HUES64 (cell line): ENCODE data around the gene MSL3.

ENCODE experiments used
- H3K27ac ChIP-seq: 2 replicates; pipeline ENCODE4 v1.7.0; 2013; ENCODE audit warnings: low read depth, low read length, inconsistent platforms
- H3K27me3 ChIP-seq: 2 replicates; pipeline ENCODE4 v1.6.1; 2013; ENCODE audit warnings: mild to moderate bottlenecking, low read length; ENCODE audit not compliant: insufficient read depth
- H3K36me3 ChIP-seq: 2 replicates; pipeline ENCODE4 v1.6.1; 2013; ENCODE audit warnings: mild to moderate bottlenecking, low read length; ENCODE audit not compliant: insufficient read depth
- H3K4me1 ChIP-seq: 2 replicates; pipeline ENCODE4 v1.6.1; 2013; ENCODE audit warnings: mild to moderate bottlenecking, low read length, moderate library complexity; ENCODE audit not compliant: insufficient read depth
- H3K4me3 ChIP-seq: 2 replicates; pipeline ENCODE4 v1.5.1; 2013; ENCODE audit warnings: mild to moderate bottlenecking, low read length, moderate library complexity
- H3K9ac ChIP-seq: 2 replicates; pipeline ENCODE4 v1.6.1; 2013; ENCODE audit warnings: mild to moderate bottlenecking, low read depth, low read length
- H3K9me3 ChIP-seq: 2 replicates; pipeline ENCODE4 v1.6.1; 2013; ENCODE audit warnings: low read depth, low read length; ENCODE audit not compliant: insufficient read depth
- WGBS: fragments of 150-250, 120-280 bp; methylation state at CpG from one replicate; pipeline ENCODE4 v1.1.7; 2013; ENCODE audit warnings: missing lambda C conversion rate; 5-methylcytosine and 5-hydroxymethylcytosine counted together

The MSL3 gene

GRCh38 chrX:11750046-11750445 lies 8.0 kb upstream of the MSL3 start:
- no peaks in the 10 kb centered on the region for H3K4me1 ChIP-seq
- H3K27ac ChIP-seq = no peak overlapping the region
- no peak overlapping the region for H3K4me3 ChIP-seq
- no peaks in the 10 kb centered on the region for H3K9me3 ChIP-seq
- no peaks in the 10 kb centered on the region; the same call in 1 of the 2 replicates for H3K27me3 ChIP-seq
- H3K36me3 ChIP-seq = no peaks in the 10 kb centered on the region
- WGBS = 96% methylated on average over 3 of the region's 4 CpGs
- no peak overlapping the region for H3K9ac ChIP-seq

DNA sequence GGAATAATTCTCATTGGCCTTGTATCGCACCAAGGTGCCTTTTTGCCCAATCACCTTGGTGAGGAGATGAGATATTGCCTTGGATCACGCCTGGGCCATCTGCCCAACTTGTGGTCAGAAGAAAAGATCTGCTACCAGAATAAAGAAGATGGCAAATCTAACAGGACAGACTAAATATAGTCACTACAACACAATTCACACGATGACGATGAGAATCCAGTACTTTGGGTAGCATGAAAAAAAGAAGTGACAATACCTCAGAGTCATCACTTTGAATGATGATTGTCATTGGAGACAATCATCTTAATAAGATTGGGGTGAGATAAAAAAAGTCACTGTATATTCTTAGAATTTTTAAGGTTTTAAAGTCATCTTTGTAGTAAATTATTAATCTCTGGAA lies 7.3 kb upstream of the MSL3 start:
- Histone ChIP-seq H3K4me1 (no peaks in the 10 kb centered on the region), H3K4me3 (no peak overlapping the region)
- WGBS = 96% methylated on average over 2 of the region's 4 CpGs

GRCh38 chrX:11751261-11751660 lies 6.8 kb upstream of the MSL3 start:
- no peak overlapping the region for H3K9ac ChIP-seq
- no peak overlapping the region for H3K27ac ChIP-seq

More for the DNA sequence above, 7.3 kb upstream of the MSL3 start:
- H3K27ac ChIP-seq = no peak overlapping the region
- H3K36me3 ChIP-seq = no peaks in the 10 kb centered on the region
- H3K9me3 ChIP-seq = no peaks in the 10 kb centered on the region
- no peak overlapping the region for H3K9ac ChIP-seq
- no peaks in the 10 kb centered on the region; the same call in none of the 2 replicates for H3K27me3 ChIP-seq

GRCh38 chrX:11753668-11754067 lies 4.4 kb upstream of the MSL3 start:
- Histone ChIP-seq H3K36me3 (no peaks in the 10 kb centered on the region), H3K27me3 (peaks cover 9% of the 10 kb centered on the region), H3K9me3 (no peaks in the 10 kb centered on the region), H3K4me3 (no peak overlapping the region), H3K4me1 (peaks cover 9% of the 10 kb centered on the region; the same call in 1 of the 2 replicates), H3K27ac (no peak overlapping the region), H3K9ac (no peak overlapping the region)
- WGBS = 100% methylated on average over 2 of the region's 2 CpGs

More at GRCh38 chrX:11751261-11751660, 6.8 kb upstream of the MSL3 start:
- no peaks in the 10 kb centered on the region for H3K9me3 ChIP-seq
- peaks cover under 1% of the 10 kb centered on the region for H3K27me3 ChIP-seq
- H3K4me3 ChIP-seq = no peak overlapping the region
- H3K36me3 ChIP-seq = no peaks in the 10 kb centered on the region
- no peaks in the 10 kb centered on the region for H3K4me1 ChIP-seq

- Histone ChIP-seq H3K36me3 (no peaks in the 10 kb centered on the region), H3K27me3 (peaks cover 9% of the 10 kb centered on the region), H3K27ac (no peak overlapping the region), H3K4me3 (no peak overlapping the region), H3K9ac (no peak overlapping the region), H3K9me3 (no peaks in the 10 kb centered on the region), H3K4me1 (peaks cover 9% of the 10 kb centered on the region; the same call in 1 of the 2 replicates)
- WGBS = 94% methylated on average over 16 of the region's 18 CpGs
These were observed 2.9 kb upstream of the MSL3 start for GRCh38 chrX:11754958-11755645.

DNA sequence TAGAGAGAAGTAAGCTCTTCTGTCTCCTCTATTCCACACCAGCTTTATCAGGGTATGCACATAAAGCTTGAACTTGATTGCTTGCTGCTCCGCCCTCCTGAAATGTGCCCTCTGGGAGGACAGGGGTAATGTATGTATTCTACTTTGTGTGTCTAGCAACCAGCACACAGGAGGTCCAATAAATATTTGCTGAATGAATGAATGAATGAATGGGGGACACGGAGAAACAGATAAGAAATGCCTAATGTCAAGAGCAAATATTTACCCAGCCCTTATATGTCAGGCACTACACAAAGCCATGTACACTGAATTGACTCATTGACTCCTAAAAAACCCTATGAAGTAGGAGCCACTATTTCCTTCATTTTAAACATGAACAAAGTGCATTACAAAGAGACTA lies 2.3 kb upstream of the MSL3 start:
- Histone ChIP-seq H3K9ac (no peak overlapping the region), H3K4me3 (no peak overlapping the region), H3K4me1 (peaks cover 9% of the 10 kb centered on the region; the same call in 1 of the 2 replicates), H3K36me3 (peaks cover under 1% of the 10 kb centered on the region; the same call in 1 of the 2 replicates), H3K9me3 (no peaks in the 10 kb centered on the region), H3K27me3 (peaks cover 9% of the 10 kb centered on the region), H3K27ac (no peak overlapping the region)
- 78% methylated on average over 2 of the region's 2 CpGs for WGBS

- Histone ChIP-seq H3K36me3 (peaks cover 8% of the 10 kb centered on the region), H3K4me1 (peaks cover 9% of the 10 kb centered on the region; the same call in 1 of the 2 replicates), H3K4me3 (peak overlapping the region; percentile 65), H3K9ac (no peak overlapping the region), H3K27ac (no peak overlapping the region), H3K27me3 (peaks cover 9% of the 10 kb centered on the region), H3K9me3 (no peaks in the 10 kb centered on the region)
- 55% methylated on average over 15 of the region's 15 CpGs for WGBS
These were observed 1.4 kb upstream of the MSL3 start for GRCh38 chrX:11756354-11757318.

- Histone ChIP-seq H3K36me3 (peaks cover 15% of the 10 kb centered on the region), H3K27me3 (peaks cover 9% of the 10 kb centered on the region), H3K27ac (no peak overlapping the region; the same call in 1 of the 2 replicates), H3K9ac (peak overlapping the region; percentile 63), H3K9me3 (no peaks in the 10 kb centered on the region), H3K4me1 (peaks cover 9% of the 10 kb centered on the region; the same call in 1 of the 2 replicates), H3K4me3 (peak overlapping the region; percentile 65)
- WGBS = 2% methylated on average over 13 of the region's 14 CpGs
These were observed 679 bp upstream of the MSL3 start for GRCh38 chrX:11757397-11757718.

DNA sequence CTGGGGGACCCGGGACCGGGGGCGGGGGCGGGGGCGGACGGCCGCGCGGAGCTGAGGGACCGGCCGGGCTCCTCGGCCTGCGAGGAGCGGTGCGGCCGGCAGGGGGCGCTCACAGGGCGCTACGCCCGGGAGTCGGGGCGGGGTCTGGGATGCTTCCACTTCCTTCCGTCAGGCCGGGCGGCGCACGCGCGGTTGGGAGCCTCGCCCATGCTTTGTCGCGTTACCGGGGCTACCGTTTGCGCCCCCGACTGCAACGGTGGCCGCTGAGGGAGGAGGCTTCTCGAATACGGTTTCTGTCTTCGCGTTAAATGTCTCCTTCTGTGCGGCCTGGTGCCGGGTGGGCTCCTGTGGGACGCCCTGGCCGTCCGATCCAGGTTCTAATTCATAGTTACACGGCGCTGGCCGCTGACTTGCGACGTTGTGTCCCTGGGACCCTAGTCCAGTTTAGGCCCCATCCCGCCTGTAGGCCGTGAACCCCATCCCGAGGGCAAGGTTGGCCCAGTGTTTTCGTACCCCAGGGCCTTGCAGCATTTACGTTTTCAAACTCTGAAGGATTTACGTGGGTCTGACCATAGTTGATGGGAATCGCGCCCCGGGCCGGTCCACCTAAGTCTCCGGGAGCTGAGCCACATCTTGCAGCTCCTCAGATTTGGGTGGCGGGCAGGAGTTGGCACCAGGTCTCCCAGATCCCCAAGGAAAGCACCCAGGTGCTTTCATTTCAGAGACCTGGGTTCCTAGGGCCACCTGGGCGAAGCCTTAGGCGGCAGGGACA lies 549 bp downstream of the MSL3 start:
- H3K4me1 ChIP-seq = peaks cover 9% of the 10 kb centered on the region; the same call in 1 of the 2 replicates
- WGBS = under 1% methylated on average over 66 of the region's 66 CpGs
- peaks cover 27% of the 10 kb centered on the region for H3K36me3 ChIP-seq
- peaks cover 9% of the 10 kb centered on the region for H3K27me3 ChIP-seq
- H3K9me3 ChIP-seq = no peaks in the 10 kb centered on the region
- peak overlapping the region; percentile 83; the same call in 1 of the 2 replicates for H3K27ac ChIP-seq
- H3K4me3 ChIP-seq = peak overlapping the region; percentile 95
- peak overlapping the region; percentile 83 for H3K9ac ChIP-seq

GRCh38 chrX:11759172-11759460 lies 1.1 kb downstream of the MSL3 start:
- no peak overlapping the region for H3K27ac ChIP-seq

More at GRCh38 chrX:11759172-11759460, 1.1 kb downstream of the MSL3 start:
- Histone ChIP-seq H3K36me3 (peaks cover 32% of the 10 kb centered on the region), H3K4me1 (peaks cover 9% of the 10 kb centered on the region; the same call in 1 of the 2 replicates), H3K9ac (peak overlapping the region; percentile 83; the same call in 1 of the 2 replicates), H3K27me3 (peaks cover 9% of the 10 kb centered on the region), H3K4me3 (peak overlapping the region; percentile 95), H3K9me3 (no peaks in the 10 kb centered on the region)
- 0% methylated on average over 7 of the region's 7 CpGs for WGBS
